B cell (primary cell): ENCODE data around the gene PTPN6. TPM values are rescaled to one million over a fixed set of nuclear protein-coding genes. Genes with fewer than 3 reads are reported as not detected.

Experiments used
- ATAC-seq: fragments of 200-7000 bp; cut with Tn5 transposase; one replicate; pipeline ENCODE4 v1.10.0; 2021; ENCODE audit warnings: low read depth, mild to moderate bottlenecking, moderate number of reproducible peaks, moderate library complexity
- CTCF ChIA-PET: fragments of 350-600 bp; sonication (Branson Sonifier 250); formaldehyde crosslinking; loops from one replicate; lab custom pipeline; 2021; ENCODE audit warnings: antibody characterized with exemption, inconsistent platforms; lab: Charles Lee
- POLR2A ChIA-PET: fragments of 350-600 bp; sonication (Branson Sonifier 250); formaldehyde crosslinking; loops from one replicate; lab custom pipeline; 2021; ENCODE audit warnings: antibody characterized with exemption; lab: Charles Lee
- DNase-seq: peaks from one replicate; pipeline ENCODE4 v3.0.0; 2013
- H2AFZ ChIP-seq: 2 replicates; pipeline ENCODE4 v1.6.1; 2012; ENCODE audit warnings: mild to moderate bottlenecking, low read depth, low read length; ENCODE audit not compliant: insufficient read depth, poor library complexity, severe bottlenecking
- H3K27ac ChIP-seq, 2 donors: 1 replicate in 1 of 2; 2 replicates in 1 of 2; pipeline ENCODE4 v1.5.1; 2012 to 2013; ENCODE audit warnings: low read length in 2 of 2, mild to moderate bottlenecking in 2 of 2, moderate library complexity in 1 of 2
- H3K27me3 ChIP-seq, 4 experiments: fragments of 200-600 bp in 1 of 4; sonication (generic) in 1 of 4; replicated peaks in 1 of 4; 1 replicate in 2 of 4; 2 replicates in 2 of 4; pipeline versions ENCODE4 v1.6.1 to v1.7.0; 2013 to 2016; ENCODE audit warnings: low read length in 3 of 4, mild to moderate bottlenecking in 2 of 4, mixed read lengths in 1 of 4, moderate library complexity in 1 of 4; ENCODE audit not compliant: insufficient read depth in 4 of 4, control insufficient read depth in 3 of 4; ENCODE audit errors: control extremely low read depth in 1 of 4
- H3K36me3 ChIP-seq, 2 experiments: replicated peaks in 1 of 2; 1 replicate in 1 of 2; 2 replicates in 1 of 2; pipeline versions ENCODE4 v1.6.1 to v1.7.1; 2013; ENCODE audit warnings: low read length in 1 of 2; ENCODE audit not compliant: insufficient read depth in 2 of 2, control insufficient read depth in 1 of 2; ENCODE audit errors: control extremely low read depth in 1 of 2, extremely low read depth in 1 of 2
- H3K4me1 ChIP-seq, 2 donors: fragments of 200-600 bp in 1 of 2; sonication (generic) in 1 of 2; 1 replicate in 1 of 2; 2 replicates in 1 of 2; pipeline versions ENCODE4 v1.5.1 to v1.6.1; 2013 to 2017; ENCODE audit warnings: low read length in 2 of 2; ENCODE audit not compliant: control insufficient read depth in 2 of 2, insufficient read depth in 2 of 2
- H3K4me2 ChIP-seq: replicated peaks from 2 replicates; pipeline ENCODE3; 2012; ENCODE audit warnings: mild to moderate bottlenecking, low read depth, low read length; ENCODE audit not compliant: poor library complexity, severe bottlenecking
- H3K4me3 ChIP-seq, 5 experiments: fragments of 200-600 bp in 1 of 5; sonication (generic) in 1 of 5; 1 replicate in 3 of 5; 2 replicates in 2 of 5; pipeline versions ENCODE4 v1.5.1 to v1.7.0; 2011 to 2016; ENCODE audit warnings: low read length in 4 of 5, mild to moderate bottlenecking in 4 of 5, low read depth in 2 of 5, control low read depth in 1 of 5, moderate library complexity in 1 of 5; ENCODE audit not compliant: insufficient read depth in 1 of 5; ENCODE audit errors: control extremely low read depth in 1 of 5, extremely low read depth in 1 of 5
- H3K79me2 ChIP-seq: fragments of 200-600 bp; sonication (generic); one replicate; pipeline ENCODE4 v1.6.0; 2016; ENCODE audit warnings: low read length; ENCODE audit not compliant: control insufficient read depth, insufficient read depth
- H3K9ac ChIP-seq: fragments of 200-600 bp; sonication (generic); 2 replicates; pipeline ENCODE4 v1.6.1; 2017; ENCODE audit warnings: mild to moderate bottlenecking, low read length, moderate library complexity
- H3K9me3 ChIP-seq, 3 donors: one replicate each; pipeline versions ENCODE4 v1.6.1 to v1.7.1; 2013; ENCODE audit warnings: low read length in 2 of 3; ENCODE audit not compliant: control insufficient read depth in 2 of 3, insufficient read depth in 1 of 3; ENCODE audit errors: control extremely low read depth in 1 of 3
- H4K20me1 ChIP-seq: 2 replicates; pipeline ENCODE4 v1.6.0; 2012; ENCODE audit warnings: mild to moderate bottlenecking, low read length; ENCODE audit not compliant: insufficient read depth, control insufficient read depth, poor library complexity, severe bottlenecking
- H3K27ac Mint-ChIP-seq: one replicate; pipeline ENCODE4 v1.8.0; 2021; ENCODE audit warnings: mixed read lengths
- H3K27me3 Mint-ChIP-seq: one replicate; pipeline ENCODE4 v1.8.0; 2021; ENCODE audit warnings: mixed read lengths
- H3K4me1 Mint-ChIP-seq: one replicate; pipeline ENCODE4 v1.8.0; 2021; ENCODE audit warnings: mixed read lengths
- H3K4me3 Mint-ChIP-seq: one replicate; pipeline ENCODE4 v1.8.0; 2021; ENCODE audit warnings: mixed read lengths
- H3K9me3 Mint-ChIP-seq: one replicate; pipeline ENCODE4 v1.8.0; 2022; ENCODE audit warnings: mixed read lengths; ENCODE audit not compliant: insufficient read depth
- CTCF ChIP-seq: fragments of 200-600 bp; IDR thresholded peaks from one replicate; pipeline ENCODE4 v1.8.0; 2022; ENCODE audit warnings: antibody characterized with exemption, mild to moderate bottlenecking
- EZH2 ChIP-seq: IDR thresholded peaks from 2 replicates; pipeline ENCODE4 v1.6.1; 2012; ENCODE audit warnings: borderline replicate concordance, low read depth, mild to moderate bottlenecking, moderate library complexity, low read length; ENCODE audit not compliant: insufficient read depth, poor library complexity, severe bottlenecking
- WGBS: methylation state at CpG from one replicate; pipeline ENCODE4 v1.1.5; 2013; ENCODE audit warnings: missing lambda C conversion rate; ENCODE audit not compliant: insufficient coverage; 5-methylcytosine and 5-hydroxymethylcytosine counted together
- intact Hi-C: fragments of 100-400 bp; cut with micrococcal nuclease; formaldehyde crosslinking; loops from one replicate; pipeline ENCODE4 v1.10.0; 2022
- polyA plus RNA-seq: library from polyadenylated mRNA; depleted of rRNA; stranded (reverse); fragments of >200 nt; gene quantifications from 2 replicates; pipeline ENCODE4 v1.2.3, GENCODE V29; 2012
- total RNA-seq, 2 donors: library from RNA; stranded (reverse); fragments of 120-200 nt in 1 of 2; gene quantifications; 1 replicate in 1 of 2; 2 replicates in 1 of 2; pipeline versions ENCODE4 v1.2.3 to v1.2.4, GENCODE V29; 2013 to 2022

The PTPN6 gene
- total and polyA plus RNA-seq, 2 donors (not counting 1 experiment from before 2014, with no cell fraction given), result 312 to 874 TPM

GRCh38 chr12:6959805-6960592 is 8.8 kb downstream of the PTPN6 start:
- H3K4me3 Mint-ChIP-seq, result peak overlapping the region; percentile 91
- Histone ChIP-seq H3K79me2 (peaks cover 54% of the 10 kb centered on the region), H3K9me3 (no peaks in the 10 kb centered on the region), H3K27ac (peak overlapping the region; percentile 95 to 99), H3K4me1 (peaks cover 95 to 98% of the 10 kb centered on the region in 2 donors), H3K4me3 (peak overlapping the region in 4 of 5 experiments; percentile 43 to 57 (median 50)), H4K20me1 (peaks cover 24% of the 10 kb centered on the region), H3K36me3 (peaks cover 0 to 70% of the 10 kb centered on the region in 2 experiments), H3K27me3 (no peaks in the 10 kb centered on the region), H3K4me2 (peak overlapping the region; percentile 92), H3K9ac (peak overlapping the region; percentile 69), H2AFZ (no peak overlapping the region)
- TF ChIP-seq CTCF, result no peak
- no peak for TF ChIP-seq EZH2
- no peaks in the 10 kb centered on the region for H3K9me3 Mint-ChIP-seq
- DNase-seq (no peak), ATAC-seq (no peak)
- POLR2A ChIA-PET, result interaction anchor here (0.6 to 18.2 kb wide), 7 partner anchors 10 to 87 kb away, joined by 3 to 662 read pairs (median 5); partner anchors contain the start of genes C12orf57, EMG1, PHB2 and PTPN6
- CTCF ChIA-PET, result interaction anchor here (0.6 to 13.5 kb wide), 12 partner anchors 8 to 207 kb away, joined by 3 to 944 read pairs (median 5); partner anchors contain the start of genes C12orf57, LPCAT3, MLF2 and PTPN6
- intact Hi-C loops, result loop anchor here (1.0 to 2.0 kb wide), 2 partner anchors 9 to 91 kb away; partner anchors contain the start of gene PTPN6
- peaks cover 93% of the 10 kb centered on the region for H3K4me1 Mint-ChIP-seq
- H3K27ac Mint-ChIP-seq, result peak overlapping the region; percentile 98
- WGBS, result 68% methylated on average over 12 of the region's 26 CpGs
- no peaks in the 10 kb centered on the region for H3K27me3 Mint-ChIP-seq
